UCSD-AML1 (cell line): ENCODE results near the gene GNB1L.
"Not testable (repeated sequence)": the region's sequence is repeated elsewhere in the genome, so short reads cannot be mapped to it uniquely, and the experiment has no call there.

ENCODE experiments used
- DNase-seq: peaks from one replicate; lab custom pipeline; 2025; ENCODE audit not compliant: unreplicated experiment; lab: John Stamatoyannopoulos, UW

The GNB1L gene

DNA sequence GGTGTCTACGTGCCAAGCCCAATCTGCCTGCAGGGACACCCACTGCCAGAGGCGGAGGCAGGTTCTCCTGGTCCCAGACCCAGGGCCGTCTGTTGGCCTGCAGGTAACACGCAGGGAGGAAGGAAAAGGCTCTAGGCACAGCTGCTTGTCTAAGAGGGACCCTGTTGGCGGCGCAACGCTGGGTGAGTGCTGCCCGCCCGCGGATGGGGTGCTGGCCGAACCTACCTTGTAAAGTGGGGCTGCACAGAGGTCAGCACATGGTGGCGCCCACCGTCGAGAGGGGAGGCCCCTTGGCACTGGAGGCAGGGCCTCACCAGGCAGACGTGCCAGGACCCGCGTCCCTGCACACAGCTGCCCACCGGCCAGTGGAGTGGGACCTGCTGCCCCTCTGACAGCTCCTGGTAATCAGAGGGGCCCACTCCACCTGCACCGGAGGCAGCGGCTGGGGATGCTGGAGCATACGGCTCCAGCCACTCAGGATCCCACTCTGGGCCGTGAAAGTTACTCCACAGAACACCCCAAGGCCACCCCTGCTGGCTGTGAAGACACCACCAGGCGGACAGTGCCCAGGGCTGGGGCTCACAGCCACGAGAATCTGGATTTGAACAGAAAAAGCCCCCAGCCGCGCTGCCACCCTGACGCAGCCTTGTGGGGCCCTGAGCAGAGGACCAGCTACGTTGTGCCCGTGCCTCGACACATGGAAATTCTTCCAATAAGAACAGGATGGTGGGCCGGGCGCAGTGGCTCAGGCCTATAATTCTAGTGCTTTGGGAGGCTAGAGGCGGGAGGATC is 70.1 kb downstream of the GNB1L start:
- DNase-seq = no peak

DNA sequence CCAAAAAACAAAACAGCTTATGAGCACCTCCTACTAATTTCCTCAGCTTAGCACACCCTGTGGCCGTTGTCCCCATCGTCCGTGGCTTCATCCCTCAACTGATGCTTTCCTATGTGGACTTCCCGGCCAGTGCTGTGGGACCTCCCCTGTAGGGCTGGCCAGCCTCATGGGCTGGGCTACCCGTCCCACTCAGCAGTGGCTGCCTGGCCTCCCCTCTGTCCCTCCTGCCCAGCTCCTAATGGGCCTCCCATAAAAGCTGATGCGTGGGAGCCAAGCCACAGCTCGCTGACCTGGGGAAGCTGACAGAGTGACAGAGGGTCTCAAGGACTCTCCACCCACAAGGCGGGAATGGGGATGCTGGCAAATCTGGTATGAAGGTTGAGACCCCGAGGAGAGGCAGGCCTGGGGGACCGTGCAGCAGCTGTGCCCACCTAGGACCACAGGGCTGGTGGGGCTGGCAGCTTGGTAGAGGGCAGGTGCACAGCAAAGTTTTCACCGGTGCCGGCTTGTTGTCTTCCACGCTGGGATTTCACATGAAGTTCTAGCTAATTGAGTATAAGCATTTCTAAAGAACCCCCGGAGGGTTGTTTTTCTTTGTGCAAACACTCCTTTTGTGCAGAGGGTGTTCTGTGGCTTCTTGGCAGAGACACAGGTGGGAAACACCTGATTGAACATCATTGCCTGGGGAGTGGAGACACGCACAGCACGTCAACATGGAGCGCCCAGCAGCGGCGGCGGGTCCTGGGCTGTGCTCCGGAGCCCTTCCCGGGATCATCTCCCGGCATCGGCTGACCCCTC is 70.9 kb downstream of the GNB1L start:
- no peak for DNase-seq

DNA sequence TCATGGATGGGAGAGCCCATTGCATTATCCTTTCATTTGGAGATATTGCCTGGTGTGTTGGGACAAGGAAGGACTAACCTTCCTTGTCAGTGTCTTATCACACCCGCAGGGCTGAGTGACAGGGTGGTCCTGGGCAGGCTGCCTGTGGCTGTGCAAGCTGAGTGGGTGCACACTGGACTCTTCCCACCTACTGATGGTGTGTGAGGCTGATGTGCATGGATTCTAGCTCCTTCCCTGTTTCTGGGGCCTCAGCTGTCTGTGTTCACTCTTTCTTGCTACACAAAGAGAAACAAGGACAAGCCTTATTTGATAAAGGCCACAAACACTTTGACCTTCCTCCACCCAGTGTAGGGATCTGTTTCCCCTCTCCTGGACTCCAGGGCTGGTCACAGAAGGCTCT is 72.1 kb downstream of the GNB1L start:
- DNase-seq = no peak

DNA sequence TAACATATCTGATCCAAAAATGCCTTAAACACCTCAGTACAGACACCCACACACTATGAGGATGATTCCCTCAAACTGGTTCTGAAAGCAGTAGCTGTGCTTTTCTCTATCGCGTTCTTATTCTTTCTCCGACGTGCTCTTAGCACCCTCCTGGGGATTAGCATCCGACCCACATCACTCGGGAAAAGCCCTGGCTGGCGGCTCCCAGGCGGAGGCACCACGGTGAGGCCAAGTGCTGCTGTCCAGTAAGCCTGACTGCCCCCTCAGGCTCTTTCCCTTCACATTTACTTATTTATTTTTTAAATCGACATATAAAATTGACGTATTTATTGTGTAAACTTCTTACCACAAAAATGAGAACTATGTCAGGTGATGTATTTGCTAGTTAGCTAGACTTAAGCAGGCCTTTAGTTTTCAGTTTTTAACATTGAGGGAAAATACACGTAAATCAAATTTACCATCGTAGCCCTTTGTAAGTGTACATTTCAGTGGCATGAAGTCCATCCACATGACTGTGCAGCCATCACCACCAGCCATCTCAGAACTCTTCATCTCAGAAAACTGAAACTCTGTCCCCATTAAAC is 74.9 kb downstream of the GNB1L start:
- no peak for DNase-seq

DNA sequence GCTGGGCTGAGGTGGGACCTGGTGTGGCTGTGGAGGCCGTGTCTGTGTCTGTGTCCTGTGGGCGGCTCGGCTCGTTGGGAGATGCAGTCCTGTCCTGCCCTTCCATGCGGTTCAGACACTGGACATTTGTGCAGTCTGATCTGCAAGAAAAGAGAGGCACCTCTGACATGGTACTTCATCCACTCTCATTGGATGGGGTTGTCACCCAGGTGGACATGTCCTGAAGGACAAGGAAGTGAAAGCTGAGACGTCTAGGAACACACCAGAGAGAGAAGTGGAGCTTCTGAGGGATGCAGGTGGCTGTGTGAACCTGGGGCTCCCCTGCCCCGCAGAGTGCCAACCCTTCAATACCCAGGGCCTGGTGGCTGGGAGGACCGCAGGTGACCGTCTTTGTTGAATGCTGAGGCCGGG is 75.7 kb downstream of the GNB1L start:
- DNase-seq = no peak

DNA sequence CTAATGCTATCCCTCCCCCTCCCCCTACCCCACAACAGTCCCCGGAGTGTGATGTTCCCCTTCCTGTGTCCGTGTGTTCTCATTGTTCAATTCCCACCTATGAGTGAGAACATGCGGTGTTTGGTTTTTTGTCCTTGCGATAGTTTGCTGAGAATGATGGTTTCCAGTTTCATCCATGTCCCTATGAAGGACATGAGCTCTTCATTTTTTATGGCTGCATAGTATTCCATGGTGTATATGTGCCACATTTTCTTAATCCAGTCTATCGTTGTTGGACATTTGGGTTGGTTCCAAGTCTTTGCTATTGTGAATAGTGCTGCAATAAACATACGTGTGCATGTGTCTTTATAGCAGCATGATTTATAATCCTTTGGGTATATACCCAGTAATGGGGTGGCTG is 77.5 kb downstream of the GNB1L start:
- DNase-seq = not testable (repeated sequence)

DNA sequence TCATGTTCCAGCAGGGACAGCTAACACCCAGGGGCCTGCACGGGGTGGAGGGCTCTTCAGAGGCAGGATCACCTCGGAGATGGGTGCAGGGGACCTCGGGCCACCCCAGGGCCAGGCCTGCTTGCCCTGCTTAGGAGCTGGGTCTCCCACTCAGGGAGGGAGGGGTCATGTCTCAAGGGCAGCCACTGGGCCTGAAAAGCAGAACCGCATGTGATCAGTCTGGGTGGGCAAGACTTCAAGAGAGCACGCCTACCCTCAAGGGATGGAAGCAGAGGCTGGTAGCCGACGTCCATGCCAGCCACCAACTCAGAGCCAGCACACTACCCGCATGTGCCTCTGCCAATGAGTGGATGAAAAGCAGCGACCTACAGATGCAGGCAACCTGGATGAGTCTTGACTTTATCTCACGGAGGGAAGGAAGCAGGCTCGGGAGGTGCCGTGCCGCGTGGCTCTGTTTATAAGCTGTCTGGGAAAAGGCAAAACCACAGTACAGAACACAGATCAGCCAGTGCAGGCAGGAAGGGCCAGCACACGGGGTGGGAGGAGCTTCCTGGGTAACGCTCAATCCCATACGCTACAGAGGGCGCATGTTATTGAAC is 78.1 kb downstream of the GNB1L start:
- peak; percentile 63 for DNase-seq

DNA sequence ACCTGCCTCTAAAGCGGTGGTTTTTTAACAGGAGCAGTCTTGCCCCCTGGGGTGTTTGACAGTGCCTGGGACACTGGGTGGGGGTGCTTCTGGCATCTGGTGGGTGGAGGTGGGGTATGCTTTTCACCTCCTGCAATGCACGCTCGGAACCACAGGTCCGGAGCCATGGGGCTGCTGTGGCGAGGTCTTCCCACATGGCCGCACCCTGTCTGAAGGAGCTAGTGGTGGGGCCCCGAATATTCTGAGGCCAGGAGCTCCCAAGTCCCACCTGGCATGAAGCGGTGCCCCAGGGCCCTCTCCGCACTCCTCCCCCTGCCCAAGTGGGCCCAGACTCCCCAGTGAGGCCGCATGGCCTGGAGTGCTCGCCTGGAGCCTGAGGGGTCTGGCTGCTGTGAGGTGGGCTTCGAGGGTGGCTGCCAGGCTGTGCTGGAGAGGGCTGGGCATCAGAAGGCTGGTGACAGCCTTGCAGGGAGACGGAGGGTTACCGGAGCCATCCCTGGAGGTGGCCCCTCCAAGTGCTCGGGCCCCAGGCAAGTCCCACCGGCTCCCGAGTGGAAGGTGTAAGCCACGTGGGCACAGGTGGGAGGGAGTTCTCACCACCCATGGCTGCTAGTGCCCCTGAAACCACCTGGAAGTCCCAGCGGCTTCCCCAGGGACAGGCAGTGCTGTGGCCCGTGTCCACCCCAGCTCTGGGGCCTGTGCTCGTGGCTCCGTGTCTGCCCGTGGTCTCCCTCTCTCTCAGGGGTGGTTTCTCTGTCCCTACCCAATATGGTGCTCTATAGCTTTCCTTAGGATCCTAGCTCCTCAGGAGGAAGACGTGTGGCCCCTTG is 79.0 kb downstream of the GNB1L start:
- no peak for DNase-seq

DNA sequence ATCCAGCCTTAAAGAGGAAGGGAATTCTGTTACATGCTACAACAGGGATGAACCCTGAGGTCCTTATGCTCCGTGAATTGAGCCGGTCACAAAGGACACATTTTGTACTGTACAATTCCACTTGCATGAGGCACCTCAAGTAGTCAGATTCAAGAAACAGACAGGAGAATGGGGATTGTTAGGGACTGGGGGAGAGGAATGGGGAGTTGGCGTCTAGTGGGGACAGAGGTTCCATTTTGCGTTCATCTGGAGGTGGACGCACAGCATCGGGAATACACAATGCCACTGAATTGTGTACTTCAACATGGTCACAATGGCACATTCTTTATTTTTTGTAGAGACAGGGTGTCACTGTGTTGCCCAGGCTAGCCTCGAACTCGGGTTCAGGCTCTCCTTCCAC is 80.0 kb downstream of the GNB1L start:
- DNase-seq = no peak

DNA sequence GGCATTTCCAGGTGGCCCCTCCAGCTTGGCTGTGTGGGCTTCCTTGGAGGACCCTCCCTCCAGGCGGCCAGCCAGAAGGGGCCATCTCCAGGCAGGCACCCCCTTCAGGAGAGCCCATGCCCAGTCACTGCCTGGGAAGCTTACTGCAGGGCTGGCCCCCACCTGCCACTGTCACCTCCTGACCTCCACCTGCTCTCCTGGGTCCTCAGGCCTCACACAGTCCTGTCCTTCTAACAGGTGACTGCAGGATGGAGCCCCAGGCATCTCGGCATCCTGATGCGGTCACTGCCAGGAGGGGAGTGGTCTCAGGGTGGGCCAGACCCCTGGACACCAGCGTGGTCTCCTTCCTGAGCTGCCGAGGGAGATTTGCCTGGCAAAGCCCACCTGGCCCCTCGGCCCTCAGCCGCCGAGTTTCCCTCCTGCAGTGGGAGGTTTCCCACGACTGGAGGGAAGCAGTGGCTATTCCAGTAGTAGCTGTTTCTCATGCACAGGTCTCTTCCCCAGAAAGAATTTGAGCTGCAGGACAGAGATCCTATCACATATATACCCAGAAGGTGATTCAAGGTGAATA is 81.1 kb downstream of the GNB1L start:
- no peak for DNase-seq

DNA sequence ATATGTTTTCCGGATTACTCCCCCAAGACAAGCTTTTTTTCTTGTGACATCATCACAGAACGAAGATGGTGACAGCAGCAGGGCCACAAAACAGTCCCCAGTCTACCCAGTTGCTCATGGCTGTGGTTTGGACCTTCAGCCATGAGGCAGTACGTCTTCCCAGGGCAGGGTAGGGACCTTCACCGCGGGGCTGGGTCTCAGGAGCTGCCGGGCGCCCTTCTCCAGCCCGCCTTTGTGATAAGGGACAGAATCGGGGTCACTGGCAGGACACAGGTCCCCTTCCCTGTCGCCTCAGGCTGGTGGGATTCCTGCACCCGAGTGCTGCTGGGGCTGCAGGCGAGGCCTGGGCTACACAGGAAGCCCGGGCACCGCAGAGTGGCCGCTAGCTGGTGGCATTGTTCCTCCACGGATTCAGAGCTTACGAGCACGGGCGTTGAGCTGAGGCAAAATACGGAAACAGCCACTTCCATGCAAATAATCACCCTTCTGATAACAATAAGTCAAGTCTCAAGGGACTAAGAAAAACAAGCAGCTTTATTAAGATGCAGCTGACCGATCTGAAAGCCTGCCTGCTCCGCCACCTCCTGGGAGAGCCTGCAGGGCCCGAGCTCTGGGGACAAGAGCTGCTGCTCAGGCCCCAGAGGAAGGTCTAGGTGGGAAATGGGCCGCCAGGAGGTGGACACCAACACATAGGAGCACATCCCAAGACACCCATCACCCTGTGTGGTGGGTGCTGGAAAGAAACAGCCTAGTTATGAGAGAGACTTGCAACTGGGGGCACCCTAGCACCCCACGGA is 81.8 kb downstream of the GNB1L start:
- peak; percentile 82 for DNase-seq

DNA sequence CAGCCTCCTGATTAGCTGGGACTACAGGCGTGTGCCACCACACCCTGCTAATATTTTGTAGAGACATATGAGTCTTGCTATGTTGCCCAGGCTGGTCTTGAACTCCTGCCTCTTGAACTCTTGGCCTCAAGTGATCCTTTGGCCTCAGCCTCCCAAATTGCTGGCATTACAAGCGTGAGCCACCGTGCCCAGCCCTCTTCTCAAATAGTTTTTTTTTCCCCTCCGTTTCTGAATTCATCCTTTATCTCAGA is 82.3 kb downstream of the GNB1L start:
- DNase-seq = no peak

DNA sequence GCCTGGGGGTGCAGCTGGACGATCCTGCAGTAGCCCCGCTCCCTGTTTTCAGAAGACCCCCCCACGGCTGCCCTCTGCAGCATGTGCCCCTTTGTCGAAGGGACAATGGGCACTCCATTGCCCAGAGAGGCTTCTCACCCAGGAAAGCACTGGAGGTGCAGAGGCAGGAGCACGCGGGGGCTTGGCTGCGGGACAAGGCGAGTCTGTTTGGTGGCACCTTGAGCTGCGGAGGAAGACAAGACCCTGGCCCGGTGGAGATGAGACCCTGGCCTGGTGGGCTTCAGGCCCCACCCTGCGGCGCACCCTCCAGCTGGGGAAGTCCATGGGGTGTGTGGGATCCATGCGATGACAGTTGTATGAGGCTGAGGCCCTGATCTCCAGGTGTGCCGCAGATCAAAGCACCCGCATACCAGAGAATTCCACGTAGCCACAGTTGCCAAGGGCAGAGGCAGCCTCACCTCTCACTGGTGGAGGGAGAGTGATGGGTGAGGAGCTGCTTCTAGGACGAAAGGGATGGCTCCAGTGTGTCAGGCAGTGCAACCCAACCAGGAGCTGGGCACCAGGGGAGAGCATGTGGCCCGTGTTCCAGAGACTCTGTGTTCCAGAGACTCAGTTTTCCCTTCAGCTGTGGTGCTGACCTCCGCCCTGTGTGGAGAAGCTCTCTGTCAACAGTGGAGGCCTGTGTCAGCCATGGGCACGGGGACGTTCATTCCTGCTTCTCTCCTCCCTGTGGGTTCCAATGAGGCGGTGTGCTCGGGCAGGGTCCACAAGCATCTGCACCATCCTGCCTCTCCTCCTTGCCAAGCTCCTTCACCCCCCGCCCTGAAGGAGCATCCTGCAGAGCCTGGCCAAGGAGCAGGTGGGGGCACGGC is 84.1 kb downstream of the GNB1L start:
- DNase-seq = no peak

DNA sequence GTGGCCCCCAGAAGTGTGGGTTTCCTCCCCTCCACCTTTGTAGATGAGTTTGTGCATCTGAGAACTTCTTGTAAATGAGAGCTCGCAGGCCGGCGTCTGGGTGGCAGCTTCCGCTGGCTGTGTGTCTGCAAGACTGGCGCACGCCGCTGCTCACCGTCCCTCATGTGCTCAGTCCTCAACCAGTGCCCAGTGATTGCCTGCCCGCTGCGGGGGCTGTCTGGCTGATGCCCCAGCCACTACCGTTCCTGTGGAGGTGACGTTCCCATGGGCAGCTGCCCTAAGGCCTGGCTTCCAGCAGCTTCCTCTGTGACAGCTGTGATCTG is 85.3 kb downstream of the GNB1L start:
- DNase-seq = no peak

DNA sequence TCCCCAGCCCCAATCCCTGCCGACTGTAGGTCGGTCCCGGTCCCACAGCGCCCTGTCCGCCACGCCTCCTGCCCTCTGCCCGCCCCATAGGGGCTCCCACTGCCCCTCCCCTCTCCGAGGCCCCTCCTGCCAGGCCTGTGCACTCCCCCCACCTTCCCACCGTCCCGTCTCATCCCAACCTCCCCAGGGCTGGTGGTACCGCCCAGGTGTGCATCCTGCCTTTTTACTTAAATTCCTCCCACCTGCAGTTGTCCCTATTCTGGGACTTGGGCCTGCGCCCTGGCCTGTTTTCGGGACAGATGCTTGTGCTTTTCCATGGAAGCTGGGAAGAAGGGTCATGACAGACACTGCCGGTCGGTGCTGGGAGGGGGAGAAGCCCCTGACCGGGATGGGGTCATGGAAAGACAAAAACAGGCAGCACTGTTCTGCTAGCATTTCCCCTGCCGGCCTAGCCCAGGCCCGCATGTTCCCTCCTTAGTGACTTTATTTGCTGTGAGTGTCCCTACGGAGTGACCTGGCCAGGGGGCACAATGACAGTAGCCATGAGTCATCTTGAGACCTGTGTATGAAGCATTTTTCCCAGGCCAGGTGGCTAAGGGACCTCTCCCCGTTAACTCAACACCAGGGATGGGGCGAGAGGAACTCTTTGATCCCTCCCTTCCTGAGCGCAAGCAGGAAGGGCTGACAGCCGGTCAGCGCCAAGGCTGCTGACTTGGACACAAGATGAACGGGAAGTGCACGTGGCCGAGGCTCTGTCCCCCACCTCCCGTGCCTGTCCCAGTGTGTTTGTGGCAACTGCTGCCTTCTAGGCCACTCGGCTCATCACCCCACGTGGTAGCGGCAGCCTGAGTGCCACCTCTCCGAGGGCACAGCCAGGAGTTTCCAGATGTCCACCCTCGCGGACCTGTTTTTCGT is 87.0 kb downstream of the GNB1L start:
- DNase-seq = no peak

DNA sequence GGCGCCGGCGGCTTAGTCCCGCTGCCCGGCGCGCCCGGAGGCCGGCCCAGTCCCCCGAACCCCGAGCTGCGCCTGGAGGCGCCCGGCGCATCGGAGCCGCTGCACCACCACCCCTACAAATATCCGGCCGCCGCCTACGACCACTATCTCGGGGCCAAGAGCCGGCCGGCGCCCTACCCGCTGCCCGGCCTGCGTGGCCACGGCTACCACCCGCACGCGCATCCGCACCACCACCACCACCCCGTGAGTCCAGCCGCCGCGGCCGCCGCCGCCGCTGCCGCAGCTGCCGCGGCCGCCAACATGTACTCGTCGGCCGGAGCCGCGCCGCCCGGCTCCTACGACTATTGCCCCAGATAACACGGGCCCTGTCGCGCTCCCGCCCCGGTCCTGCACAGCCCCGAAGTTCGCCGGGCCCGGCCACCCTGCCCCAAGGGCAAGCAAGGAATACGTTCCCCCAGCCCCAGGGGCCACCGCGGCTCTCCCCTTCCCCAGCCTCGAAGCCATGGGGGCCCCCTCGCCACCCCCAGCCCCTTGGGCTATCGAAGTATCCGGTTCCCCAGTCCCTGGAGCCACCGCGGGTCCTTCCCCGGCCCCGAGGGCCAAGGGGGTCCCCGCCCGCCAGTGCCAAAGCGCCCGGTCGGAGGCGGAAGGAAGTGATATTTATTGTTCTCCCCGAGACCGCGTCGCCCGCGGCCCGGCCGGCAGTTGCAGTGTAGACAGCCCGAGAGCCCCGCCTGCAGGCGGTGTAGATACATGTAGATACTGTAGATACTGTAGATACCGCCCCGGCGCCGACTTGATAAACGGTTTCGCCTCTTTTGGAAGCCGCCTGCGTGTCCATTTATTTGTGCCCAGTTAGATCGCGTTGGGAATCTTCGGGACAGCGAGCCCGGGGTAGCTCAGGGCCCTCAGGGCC is 87.9 kb downstream of the GNB1L start:
- DNase-seq = peak; percentile 89

DNA sequence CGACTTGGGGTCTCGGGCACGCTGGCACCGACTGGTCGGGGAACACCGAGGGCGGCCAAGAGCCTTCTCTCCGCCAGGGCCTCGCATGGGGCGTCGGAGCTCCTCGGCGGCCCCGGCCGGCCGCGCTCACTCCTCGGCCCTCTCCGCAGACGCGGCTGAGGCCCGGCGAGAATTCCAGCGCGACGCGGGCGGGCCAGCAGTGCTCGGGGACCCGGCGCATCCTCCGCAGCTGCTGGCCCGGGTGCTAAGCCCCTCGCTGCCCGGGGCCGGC is 88.5 kb downstream of the GNB1L start:
- no peak for DNase-seq
